Cerebellar cortex (tissue), 1 donor: ENCODE data around the gene NGDN.
"Not testable (repeated sequence)": the region's sequence is repeated elsewhere in the genome, so short reads cannot be mapped to it uniquely, and the experiment has no call there.

Source experiments
- DNase-seq: peaks from one replicate; pipeline ENCODE4 v3.0.0-alpha.2; 2015; ENCODE audit warnings: low spot score

Gene NGDN

DNA sequence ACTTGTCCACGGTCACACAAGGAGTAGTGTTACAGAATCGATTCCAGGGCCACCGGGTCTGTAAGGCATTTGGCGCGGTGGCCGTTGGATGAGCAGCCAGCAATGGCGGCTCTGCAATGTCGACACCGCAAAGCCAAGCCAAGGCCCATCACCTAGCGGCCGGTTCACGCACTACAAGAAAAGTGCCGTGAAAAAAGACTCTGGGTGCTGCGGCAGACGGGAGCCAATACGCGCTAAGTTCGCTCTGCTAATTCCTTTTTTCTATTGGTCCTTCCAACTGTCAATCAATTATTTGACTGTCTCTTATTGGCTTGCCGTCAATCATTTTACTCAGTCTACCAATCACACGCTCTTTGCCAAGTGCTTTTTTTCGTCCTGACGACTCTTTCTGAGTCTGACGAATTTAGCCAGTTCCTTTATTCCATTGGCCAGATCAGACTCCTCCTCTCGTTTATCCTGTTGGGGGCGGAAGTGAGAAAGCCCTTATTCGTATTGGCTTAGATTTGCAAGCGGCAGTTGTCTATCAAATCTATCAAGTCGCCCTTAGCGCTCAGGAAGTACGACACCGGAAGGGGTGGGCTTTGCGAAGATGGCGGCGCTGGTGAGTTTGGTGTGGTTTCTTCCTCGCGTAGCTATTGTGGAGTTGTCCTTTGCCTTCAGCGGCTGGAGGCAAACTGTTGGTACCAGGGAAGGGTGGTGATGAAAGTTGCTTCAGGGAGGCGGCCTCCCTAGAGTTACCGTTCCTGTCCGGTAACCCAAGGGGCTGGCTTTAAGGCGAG lies at the start of gene NGDN:
TSS of gene NGDN (plus strand) at position 577 of the 779 bp plus-strand sequence. CDS start at position 590, 13 bp downstream.
- peak; percentile 100 for DNase-seq

GRCh38 chr14:23421594-23421993 lies 47.9 kb upstream of the NGDN start:
- DNase-seq, result no peak

DNA sequence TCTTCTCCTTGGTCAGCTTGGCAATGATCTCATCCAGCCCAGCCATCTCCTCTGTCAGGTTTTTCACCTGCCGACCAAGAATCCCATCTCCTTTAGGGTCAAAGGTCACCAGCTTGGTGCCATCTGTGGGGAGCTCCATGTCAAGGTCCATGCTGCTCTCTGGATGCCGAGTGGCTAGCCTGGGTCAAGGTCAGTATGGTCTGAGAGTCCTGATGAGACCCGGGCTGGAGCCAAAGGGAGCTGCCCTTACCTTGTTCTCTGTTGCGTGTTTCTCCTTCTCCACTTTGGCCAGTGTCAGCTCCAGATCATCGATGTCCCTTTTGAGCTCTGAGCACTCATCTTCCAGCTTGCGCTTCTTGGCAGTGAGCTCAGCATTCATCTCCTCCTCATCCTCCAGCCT lies 45.8 kb upstream of the NGDN start:
- DNase-seq, result no peak

DNA sequence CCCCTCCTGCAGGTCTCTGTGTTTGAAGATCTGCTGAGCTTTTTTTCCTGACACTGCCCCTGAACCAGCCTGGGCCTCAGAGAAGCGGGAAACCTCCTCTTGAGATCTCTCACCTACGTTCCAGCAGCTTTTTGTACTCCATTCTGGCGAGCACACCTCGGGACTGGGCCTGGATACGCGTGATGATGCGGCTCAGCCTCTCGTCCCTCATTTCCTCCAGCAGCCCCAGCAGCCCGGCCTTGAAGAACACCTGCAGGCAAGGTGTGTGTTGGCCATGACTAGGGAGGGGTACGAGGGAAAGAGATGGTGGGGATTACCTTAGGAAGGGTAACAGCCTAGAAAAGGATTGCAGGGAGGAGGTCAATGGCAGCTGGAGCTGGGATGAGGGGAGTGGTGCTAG lies 44.3 kb upstream of the NGDN start:
- no peak for DNase-seq

DNA sequence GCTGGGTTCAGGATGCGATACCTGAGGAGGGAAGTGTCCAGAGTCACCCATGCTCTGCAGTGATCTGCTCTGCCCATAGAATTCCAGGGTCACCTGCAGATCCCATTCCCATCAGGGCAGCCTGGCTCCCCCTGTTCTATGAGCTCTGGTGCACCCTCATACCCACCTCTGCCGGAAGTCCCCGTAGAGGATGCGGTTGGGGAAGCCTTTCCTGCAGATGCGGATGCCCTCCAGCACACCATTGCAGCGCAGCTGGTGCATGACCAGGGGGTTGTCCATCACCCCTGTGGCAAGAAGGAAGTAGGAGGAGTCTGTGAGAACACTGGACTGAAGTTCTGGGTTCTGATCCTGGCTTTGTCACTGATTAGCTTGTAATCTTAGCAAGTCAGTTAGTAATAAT lies 43.7 kb upstream of the NGDN start:
- DNase-seq, result not testable (repeated sequence)

DNA sequence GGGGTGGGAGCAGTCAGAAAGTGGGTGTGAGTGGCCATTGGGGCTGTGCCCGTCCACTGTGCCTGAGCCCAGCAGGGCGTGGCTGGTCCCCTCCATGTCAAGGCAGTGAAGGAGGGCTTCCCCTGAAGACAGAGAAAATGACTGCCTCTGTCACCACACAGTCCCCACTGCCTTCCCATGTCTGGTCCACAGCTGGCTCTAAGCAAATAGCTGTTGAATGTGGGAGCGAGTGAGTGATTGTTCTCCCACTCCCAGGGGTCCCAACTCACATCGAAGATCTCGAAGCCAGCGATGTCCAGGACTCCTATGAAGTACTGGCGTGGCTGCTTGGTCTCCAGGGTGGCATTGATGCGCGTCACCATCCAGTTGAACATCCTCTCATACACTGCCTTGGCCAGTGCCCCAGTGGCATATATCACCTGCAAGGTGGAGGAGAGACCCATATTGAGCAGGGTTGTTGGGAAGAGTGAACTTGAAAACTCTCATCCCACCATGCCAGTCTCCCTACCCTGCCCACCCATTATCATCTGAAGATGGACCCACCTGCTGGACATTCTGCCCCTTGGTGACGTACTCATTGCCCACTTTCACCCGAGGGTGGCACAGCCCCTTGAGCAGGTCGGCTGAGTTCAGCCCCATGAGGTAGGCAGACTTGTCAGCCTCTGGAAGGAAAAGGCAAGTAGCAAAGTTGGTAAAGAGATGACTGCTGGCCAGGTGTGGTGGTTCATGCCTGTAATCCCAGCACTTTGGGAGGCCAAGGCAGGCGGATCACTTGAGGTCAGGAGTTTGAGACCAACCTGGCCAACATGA lies 40.6 kb upstream of the NGDN start:
- no peak for DNase-seq

DNA sequence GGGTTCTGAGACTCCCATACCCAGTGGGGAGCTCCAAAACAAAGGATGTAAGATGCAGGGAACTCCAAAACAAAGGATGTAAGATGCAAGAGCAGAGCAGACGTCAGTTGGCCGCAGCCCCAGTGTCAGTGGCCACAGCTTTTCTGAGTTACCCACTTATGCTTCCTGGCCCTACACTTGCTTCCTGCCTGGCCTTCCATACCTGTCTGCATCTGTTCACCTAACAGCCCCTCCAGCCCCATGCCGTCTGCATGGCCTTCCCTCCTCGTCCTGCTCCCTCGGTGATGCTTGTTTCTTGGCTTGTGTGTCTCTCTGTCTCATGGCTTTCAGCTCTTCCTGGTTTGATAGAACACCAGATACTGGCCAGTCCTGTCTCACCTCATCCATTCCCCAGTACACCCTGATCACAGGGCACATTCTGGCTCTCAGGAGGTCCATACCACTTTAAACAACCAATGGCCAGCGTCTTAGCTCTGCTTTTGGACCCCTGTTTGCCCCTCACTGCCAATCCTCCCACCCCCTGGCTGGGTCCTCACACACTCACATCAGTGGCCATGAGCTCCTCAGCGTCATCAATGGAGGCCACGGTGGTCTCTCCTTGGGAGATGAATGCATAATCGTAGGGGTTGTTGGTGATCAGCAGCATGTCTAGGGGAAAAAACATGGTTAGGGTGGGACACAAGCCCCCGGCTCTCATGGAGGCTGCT lies 39.3 kb upstream of the NGDN start:
- DNase-seq, result no peak

DNA sequence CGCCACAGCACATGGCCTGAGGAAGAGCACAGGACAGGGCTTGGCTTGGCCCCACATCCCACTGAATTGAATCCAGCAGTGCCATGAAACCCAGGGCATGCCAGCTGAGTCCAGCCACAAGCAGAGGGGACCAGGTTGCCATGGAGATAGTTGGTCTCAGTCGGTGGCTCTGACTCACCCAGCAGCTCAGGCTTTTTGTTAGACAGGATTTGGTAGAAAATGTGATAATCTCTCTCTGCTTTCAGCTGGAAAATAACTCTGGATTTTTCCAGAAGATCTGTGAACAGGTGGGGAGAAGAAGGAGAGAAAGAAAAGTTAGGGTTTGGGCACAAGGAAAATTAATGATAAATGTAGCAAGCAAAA lies 38.8 kb upstream of the NGDN start:
- no peak for DNase-seq

GRCh38 chr14:23431486-23431885 lies 38.0 kb upstream of the NGDN start:
- no peak for DNase-seq

DNA sequence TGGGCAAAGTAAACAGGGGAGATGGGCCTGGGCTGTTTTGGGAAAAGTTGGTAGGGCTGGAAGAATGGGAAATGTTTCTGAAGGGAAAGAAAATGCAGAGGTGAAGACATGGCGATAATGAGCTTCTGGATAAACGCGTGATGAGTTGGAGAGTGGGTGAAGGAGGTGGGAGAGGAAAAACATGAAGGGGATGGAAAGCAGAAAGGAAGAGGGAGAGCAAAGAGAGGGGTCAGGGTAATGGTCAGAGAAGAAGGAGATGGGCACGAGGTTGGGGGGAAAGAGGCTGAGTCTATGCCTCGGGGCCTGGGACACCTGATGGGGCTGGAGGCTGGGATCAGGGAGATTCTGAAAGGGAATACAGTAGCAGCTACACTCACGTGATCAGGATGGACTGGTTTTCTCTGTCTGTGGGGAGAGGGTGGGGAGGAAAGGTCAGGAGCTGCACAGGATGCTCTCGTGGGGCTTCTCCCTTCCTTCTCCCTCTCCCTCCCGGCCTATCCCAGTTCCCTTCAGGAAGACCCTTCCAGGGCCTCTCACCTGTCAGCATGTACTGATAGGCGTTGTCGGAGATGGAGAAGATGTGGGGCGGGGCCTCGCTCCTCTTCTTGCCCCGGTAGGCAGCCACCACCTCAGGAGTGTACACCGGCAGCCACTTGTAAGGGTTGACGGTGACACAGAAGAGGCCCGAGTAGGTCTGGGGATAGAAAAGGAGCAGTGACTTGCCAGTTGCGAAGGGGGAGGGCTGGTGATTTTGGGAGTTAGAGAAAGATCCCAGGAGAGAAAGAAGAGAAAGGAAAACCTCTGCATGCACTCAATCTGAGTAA lies 37.2 kb upstream of the NGDN start:
- no peak for DNase-seq

DNA sequence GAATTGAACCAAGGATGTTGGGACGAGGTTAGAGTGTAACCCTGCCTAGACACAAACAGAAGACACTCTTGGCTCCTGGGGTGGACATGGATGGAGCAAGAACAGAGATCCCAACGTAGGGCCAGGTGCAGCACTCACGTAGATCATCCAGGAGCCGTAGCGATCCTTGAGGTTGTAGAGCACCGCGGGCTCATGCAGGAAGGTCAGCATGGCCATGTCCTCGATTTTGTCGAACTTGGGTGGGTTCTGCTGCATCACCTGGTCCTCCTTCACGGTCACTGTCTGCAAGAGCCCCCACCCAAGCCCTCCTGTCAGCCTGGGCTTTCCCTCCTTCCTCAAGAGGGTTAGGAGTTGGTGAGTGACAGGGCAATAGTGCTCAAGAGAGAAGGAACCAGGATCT lies 36.6 kb upstream of the NGDN start:
- DNase-seq, result no peak

DNA sequence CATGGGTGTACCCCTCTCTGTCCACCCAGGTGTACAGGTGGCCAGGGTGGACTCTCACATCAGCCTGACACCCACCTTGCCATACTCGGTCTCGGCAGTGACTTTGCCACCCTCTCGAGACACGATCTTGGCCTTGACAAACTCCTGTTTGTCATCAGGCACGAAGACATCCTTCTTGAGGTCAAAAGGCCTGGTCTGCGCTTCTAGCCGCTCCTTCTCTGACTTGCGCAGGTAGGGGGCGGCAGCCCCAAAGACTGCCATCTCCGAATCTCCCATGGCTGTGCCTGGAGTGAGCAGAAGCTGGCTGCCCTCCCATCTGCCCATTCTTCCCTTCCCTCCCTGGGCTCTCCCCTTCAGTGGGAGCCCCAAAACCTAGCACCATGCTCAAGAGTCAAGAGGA lies 36.0 kb upstream of the NGDN start:
- no peak for DNase-seq

DNA sequence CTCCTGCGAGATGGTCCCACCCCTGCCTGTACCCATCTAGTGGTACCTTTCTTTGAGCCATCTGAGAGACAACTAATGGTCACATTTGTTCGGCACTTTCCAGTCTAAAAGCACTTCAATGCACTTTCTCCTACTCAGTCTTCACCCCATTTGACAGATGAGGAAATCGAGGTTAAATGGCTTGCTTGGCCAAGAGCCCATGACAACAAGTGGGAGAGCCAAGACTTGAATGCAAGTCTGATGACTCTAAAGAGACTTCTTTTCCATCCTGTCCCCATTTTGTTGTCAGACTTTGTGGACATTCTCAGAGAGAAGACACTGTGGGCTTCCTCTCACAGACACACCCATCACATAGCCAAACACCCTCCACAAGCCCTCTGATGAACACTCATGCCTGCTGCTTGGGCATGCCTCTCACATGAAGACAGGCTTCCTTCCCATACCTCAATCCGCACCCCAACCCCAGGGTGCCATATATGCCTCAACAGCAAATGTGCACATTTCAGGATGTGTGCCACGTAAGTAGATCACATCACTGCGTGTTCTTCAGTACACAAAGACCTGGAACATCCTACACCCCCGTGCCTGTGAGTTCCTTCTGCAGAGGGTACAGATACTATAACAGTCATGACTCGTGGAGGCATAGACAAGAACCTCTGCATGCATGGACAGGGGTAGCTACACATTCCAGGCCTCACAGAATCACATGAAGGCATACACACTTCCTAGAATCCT lies 34.8 kb upstream of the NGDN start:
- no peak for DNase-seq

GRCh38 chr14:23435543-23436326 lies 33.8 kb upstream of the NGDN start, which contains the start of gene MYH7:
TSS of gene MYH7 (minus strand) at chr14:23435660. CDS start at chr14:23433732, 1,928 bp downstream.
- DNase-seq, result no peak

DNA sequence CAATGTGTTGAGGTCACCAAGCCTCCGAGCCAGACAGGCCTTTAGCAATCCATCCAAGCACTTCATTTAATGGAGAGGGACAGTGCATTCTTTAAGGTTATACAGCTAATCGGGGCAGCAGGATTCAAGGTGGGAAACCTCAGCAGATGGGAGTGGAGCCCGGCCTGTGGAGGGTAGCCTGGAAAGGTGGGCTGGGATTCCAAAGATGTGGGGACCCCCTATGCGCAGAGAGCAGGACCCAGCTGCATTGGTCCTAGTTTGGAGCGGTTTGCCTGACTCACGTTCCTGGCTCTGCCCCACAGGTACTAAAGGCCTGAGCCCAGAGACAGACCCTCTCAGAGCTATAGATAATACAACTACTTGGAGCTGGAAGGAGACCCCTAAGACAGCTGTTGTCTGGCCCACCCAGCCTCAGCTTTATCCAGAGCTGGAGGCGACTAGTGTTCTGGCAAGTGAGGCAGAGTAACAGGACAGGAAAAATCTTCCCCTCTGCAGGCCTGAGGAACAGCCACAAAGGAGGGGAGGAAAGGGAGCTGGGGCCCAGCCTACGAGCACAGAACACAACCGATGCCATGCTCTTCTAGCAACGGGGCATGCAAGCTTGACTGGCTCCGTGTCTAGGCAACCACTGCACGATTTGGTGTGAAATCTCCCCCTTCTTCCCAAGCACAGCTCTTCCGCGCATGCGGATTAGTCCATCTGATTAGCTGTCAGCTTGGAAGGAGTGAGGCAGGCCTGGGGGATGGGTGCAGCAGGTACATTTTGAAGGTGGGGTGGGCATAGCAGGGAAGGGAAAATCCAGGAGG lies 33.0 kb upstream of the NGDN start:
- DNase-seq, result peak; percentile 24

DNA sequence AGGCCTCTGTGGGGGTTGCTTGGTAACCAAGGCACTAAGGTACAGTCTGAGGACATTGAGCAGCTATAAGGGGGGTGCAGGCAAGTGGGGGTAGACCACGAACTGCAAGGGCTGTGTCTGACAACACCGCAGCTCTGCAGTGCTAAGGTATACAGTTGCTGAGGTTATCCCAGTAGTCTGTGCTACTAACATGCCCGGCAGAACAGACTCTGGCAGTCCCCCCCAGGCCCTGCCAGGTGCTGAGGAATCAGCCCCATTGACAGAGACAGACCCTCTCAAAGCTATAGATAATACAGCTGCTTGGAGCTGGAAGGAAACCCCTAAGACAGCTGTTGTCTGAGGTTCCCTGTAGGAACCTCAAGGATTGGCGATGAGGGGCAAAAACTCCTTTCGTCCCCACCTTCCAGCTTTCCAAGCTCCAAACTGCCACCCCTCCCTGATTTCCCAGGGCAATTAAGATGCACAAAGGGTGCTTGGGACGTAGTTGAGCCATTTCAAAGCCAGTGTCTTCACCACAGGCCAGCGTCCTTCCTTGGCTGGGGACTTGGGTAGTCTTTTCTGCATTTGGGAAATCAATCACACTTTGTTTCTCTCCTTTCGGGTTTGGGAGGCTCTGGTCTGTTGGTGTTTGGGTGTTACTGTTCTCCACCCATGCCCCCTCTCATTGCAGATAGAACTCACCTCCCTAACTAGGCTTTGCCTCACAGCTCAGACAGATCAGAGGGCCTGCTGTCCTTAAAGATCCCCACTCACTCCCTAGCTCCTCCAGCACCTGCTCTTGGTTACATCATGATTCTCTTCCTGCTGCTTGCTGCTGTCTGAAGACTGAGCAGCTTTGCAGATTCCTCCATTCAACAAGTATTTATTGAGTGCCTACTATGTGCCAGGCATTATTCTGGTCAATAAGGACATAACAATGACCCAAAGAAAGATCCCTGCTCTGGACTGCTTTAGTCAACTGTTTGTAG lies 32.1 kb upstream of the NGDN start:
- DNase-seq, result no peak

GRCh38 chr14:23438101-23438971 lies 31.2 kb upstream of the NGDN start:
- no peak for DNase-seq
